COLO668 (cell line): ENCODE data around the gene IL17RA.

Experiments
- DNase-seq: peaks from one replicate; lab custom pipeline; 2025; ENCODE audit not compliant: unreplicated experiment; lab: John Stamatoyannopoulos, UW

IL17RA gene

DNA sequence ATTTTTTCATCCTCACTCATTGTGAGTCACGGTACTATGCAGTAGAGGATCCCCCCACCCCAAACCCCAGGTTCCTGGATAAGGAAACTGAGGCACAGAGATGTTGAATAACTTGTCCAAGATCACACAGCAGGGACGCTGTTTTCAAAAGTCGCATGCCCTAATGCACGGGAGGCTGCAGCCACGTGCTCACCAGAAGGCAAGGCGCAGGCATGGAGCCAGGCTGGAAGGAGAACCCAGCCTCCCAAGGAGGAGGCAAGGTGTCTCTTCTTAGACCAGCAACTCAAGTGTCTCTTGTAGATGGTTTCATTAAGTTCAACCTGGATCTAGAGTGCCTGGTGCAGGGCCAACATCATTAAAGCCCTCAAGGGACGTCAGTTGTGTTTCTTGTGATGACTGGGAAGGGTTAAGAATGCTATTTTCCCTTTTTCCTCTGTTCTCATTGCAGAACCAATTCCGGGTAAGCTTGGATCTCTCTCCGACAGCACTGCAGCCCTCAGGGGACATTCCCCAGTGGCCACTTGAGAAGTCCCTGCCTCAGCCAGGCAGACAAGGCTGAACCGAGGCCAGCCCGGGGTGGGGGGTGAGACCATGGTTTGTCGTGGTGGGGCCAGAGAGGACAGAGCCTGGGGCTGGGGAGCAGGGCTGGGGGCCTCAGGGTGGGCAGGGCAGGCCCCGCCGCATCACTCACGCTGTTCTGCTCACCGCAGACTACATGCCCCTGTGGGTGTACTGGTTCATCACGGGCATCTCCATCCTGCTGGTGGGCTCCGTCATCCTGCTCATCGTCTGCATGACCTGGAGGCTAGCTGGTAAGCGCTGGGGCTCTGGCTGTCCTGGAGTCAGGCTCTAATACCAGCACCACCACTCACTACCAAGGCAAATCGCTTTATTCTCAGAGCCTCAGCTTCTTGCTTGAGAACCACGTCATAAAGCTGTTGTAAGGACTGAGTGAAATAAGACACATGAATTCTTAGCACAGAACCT lies 20.6 kb downstream of the IL17RA start:
- no peak for DNase-seq

- no peak for DNase-seq
Observed at GRCh38 chr22:17106161-17106784, 21.5 kb downstream of the IL17RA start.

- no peak for DNase-seq
Observed at GRCh38 chr22:17106785-17107546, 22.2 kb downstream of the IL17RA start.

DNA sequence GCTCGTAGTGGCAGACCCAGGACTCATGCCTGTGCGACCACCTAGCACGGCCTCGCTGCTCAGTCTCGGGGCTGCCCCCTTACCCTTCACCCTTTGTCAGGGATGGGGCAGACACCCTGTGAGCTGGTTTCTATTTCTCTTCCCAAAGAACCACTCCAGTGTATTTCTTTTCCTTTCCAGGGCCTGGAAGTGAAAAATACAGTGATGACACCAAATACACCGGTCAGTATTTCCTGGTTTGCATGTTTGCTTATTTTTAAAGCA lies 22.7 kb downstream of the IL17RA start:
- DNase-seq: no peak

- DNase-seq: no peak
Observed at GRCh38 chr22:17108256-17109112, 23.7 kb downstream of the IL17RA start.

- DNase-seq: no peak
Observed at GRCh38 chr22:17109113-17109865, 24.5 kb downstream of the IL17RA start.

- no peak for DNase-seq
Observed at GRCh38 chr22:17109976-17110375, 25.2 kb downstream of the IL17RA start.

DNA sequence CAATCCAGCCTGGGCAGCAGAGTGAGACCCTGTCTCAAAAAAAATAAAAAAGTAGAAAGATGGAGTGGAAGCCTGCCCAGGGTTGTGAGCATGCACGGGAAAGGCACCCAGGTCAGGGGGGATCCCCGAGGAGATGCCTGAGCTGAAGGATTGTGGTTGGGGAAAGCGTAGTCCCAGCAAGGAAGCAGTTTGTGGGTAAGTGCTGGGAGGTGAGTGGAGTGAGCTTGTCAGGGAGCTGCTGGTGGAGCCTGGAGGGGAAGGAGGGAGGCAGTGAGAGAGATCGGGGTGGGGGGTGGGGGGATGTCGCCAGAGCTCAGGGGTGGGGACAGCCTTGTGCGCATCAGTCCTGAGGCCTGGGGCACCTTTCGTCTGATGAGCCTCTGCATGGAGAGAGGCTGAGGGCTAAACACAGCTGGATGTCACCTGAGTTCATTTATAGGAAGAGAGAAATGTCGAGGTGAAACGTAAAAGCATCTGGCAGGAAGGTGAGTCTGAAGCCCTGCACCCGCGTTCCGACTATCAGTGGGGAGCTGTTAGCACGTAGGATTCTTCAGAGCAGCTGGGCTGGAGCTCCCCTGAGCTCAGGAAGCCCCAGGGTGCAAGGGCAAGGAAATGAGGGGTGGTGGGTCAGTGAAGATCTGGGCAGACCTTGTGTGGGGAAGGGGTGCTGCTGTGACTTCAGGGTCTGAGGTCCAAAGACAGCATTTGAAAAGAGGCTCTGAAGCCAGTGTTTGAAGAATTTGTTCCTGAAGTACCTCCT lies 26.2 kb downstream of the IL17RA start:
- DNase-seq: no peak

GRCh38 chr22:17112491-17113042 lies 27.8 kb downstream of the IL17RA start:
- peak; percentile 5 for DNase-seq

GRCh38 chr22:17113600-17113999 lies 28.8 kb downstream of the IL17RA start:
- no peak for DNase-seq

- DNase-seq: no peak
Observed at GRCh38 chr22:17114173-17114897, 29.5 kb downstream of the IL17RA start.

- DNase-seq: no peak
Observed at GRCh38 chr22:17114898-17115235, 30.1 kb downstream of the IL17RA start.

GRCh38 chr22:17115236-17115635 lies 30.4 kb downstream of the IL17RA start:
- DNase-seq: no peak

DNA sequence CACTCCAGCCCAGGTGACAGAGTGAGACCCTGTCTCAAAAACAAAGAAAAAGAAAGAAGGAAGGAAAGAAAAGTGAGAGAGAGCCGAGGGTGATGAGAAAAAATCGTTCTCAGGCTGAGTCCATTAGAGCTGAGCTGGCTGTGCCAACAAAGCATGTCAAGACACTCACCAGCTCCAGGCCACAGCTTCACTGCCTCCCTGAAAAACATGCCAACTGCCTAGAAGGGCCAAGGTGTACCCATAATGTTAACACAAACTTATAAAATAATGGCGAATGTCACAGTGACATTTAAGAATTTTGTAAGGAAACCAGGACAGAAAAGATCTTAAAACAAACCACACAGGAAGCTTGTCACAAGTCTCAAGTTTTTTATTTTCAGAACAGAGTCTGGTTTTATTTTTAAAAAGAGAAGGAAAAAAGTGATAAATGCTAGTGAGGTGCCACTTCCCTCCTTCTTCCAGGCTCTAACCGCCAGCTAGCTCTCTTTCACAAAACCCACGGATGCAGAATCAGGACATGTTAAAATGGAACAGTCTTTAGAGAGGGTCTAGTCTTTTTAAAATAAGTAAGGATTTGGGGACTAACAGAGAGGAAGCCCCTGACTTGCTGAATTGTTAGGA lies 31.3 kb downstream of the IL17RA start:
- DNase-seq: no peak

DNA sequence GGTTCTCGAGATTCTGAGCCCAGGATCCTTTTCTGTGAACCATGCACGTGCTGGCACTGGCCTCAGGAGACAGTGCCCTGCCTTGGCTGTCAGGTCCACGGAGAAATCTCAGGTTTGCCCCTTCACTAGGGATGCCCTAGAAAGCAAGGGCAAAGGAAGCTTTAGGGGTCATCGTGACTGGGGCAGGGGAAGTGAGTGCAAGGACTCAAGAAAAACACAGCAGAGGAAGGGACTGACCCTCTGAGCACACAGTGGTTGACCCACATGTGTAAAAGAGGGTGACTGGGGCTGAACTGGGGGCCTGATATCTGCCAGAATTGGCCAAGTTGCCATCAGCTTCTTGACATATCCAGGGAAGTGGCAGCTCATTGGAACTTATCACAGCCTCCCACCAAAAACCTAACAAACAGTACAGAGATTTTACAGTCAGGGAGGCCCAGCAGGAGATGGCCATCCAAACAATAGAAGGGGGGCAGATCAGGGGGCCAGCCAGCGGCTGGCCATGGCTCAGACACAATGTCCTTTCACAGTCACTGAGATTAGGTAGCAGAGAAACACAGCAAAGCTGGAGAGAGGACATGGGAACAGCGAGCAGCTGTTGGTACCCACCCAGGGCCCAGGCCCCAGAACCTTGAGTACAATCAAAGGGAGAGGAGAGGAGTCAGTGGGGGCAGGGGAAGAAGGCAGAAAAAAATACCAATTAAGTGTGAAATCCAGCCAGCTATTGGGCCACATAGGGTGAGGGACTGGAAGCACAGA lies 32.0 kb downstream of the IL17RA start:
- DNase-seq: no peak

- no peak for DNase-seq
Observed at GRCh38 chr22:17117400-17117799, 32.6 kb downstream of the IL17RA start.

DNA sequence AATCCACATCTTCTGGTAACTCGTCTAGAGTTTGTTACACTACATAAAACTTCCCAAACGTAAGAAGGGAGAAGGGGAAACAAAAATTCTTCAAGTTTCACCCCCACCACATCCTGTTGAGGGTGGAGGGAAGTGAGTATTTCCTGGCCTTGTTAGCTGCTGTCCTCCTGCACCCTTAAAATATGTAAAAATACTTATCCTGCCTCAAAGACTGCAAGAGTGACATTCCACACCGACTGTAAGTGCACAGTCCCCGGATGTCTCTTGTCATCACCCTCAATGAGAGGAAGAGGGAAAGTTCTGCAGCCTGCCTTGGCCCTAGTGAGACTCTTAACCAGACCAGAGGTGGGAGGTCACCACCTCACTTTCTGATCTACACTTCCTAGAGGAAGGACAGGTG lies 33.1 kb downstream of the IL17RA start:
- DNase-seq: no peak
